ENCODE measurements around the gene ST3GAL3. TPM values are rescaled to one million over a fixed set of nuclear protein-coding genes. Genes with fewer than 3 reads are reported as not detected.

ST3GAL3 gene
- polyA plus RNA-seq, 5 donors = 31.2 to 37.8 (median 36.2) TPM

DNA sequence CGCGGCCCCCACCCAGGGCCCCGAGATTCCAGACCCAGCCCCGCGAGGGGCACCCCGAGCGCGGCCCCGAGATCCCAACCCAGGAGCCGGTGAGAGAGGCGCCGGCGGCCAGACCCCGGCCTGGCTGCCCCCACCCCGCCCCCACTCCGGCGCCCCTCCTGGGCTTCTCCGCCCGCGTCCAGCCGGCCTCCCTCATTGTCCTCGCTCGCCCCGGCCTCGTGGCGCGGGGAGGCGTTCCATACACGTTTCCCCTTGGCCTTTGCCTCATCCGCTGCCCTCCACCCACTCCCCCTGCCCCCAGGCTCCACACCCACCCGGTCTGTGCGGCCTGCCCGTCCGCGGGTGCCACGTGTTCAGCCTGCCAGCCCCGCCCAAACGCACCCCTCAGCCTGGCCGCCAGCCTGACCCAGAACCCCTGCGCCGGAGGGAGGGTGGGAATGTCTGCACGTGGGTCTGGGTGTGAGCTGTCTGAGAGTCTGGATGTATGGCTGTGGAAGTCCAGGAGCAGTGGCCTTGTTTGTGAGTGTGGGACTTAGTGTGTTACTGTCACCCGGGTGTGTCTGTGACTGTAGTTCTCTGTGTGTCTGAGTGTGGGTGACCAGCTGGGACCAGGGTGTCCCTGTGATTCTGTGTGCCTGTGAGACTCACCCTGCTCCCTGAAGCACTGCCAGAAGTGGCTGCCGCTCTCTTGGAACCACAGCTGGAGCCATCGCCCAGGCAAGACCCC is 272.4 kb downstream of the ST3GAL3 start:
- DNase-seq = peak in 1 of 2 donors; percentile 30

DNA sequence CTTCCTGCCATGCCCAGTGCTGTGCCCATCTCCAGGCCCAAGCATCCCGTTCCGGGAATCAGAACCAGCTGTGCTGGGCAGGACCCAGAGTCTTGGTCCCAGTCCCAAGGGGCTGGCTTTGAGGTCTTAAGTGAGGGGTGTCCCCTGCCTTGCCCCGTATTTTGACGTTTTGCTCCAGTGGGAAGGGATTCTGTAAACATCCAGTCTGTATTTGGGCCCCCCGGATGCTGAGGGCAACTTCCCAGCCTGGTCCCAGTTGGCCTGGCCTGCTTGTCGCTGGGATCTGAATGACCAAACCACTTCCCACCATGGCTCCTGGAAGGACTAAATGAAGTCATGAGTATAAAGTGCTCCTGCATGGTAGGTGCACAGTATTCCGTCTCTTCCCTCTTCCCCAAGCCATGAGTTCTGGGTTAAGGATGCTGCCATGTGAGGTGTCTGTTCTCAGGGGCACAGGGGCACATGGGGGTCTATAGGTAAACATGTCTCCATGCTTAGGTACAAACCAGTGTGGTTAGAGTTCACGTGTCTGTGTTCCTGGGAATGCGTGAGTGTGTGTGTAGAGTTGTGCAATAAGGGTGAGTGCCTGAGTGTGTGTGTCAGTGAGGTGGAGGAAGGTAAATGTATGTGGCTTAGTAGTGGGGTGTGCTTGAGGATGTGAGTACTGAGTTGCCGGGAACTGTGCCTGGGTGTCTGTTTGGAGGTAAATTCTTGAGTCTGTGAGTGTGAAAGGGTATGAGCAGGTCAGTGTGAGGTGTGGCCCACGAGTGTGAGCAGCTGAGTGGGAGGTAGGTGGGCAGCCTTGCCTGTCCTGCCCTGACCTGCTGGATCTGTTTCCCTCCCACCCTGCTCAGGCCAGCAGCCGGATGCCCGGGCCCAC is 273.2 kb downstream of the ST3GAL3 start:
- no peak for DNase-seq

Other genes with a start within 250 kb of the ST3GAL3 start
- gene PTPRF, start 176.7 kb upstream of the ST3GAL3 start, polyA plus RNA-seq (ENCODE audit: insufficient read depth in 1 of 5, insufficient read length in 5 of 5, low replicate concordance in 1 of 5) = 100 to 1,000 TPM; 138 to 245 (median 157) TPM
- 10 to 100 TPM; 51.5 to 60.5 (median 58.0) TPM for gene KDM4A, start 57.4 kb upstream of the ST3GAL3 start, polyA plus RNA-seq (ENCODE audit: insufficient read depth in 1 of 5, insufficient read length in 5 of 5, low replicate concordance in 1 of 5)
- 1 to 10 TPM; 1.9 to 3.9 (median 2.8) TPM for gene ARTN, start 226.3 kb downstream of the ST3GAL3 start, polyA plus RNA-seq (ENCODE audit: insufficient read depth in 1 of 5, insufficient read length in 5 of 5, low replicate concordance in 1 of 5)
- 10 to 100 TPM; 15.8 to 24.3 (median 20.3) TPM for gene IPO13, start 239.4 kb downstream of the ST3GAL3 start, polyA plus RNA-seq (ENCODE audit: insufficient read depth in 1 of 5, insufficient read length in 5 of 5, low replicate concordance in 1 of 5)